HAP-1 (cell line): Measurements from ENCODE around the gene POLR1A.

Experiments used
- DNase-seq, 2 experiments: peaks; one replicate each; pipeline ENCODE4 v3.0.0-alpha.2; 2016 to 2020; ENCODE audit warnings: low spot score in 2 of 2
- H3K27me3 ChIP-seq: fragments of 250-450 bp; sonication (Bioruptor Pico); 2 replicates; pipeline ENCODE4 v1.5.1; 2020; ENCODE audit warnings: low read depth, mild to moderate bottlenecking, moderate library complexity
- H3K36me3 ChIP-seq: fragments of 250-450 bp; sonication (Bioruptor Pico); replicated peaks from 2 replicates; pipeline ENCODE4 v1.5.1; 2020; ENCODE audit warnings: mild to moderate bottlenecking
- H3K4me1 ChIP-seq: fragments of 250-450 bp; sonication (Bioruptor Pico); 2 replicates; pipeline ENCODE4 v1.5.1; 2020; ENCODE audit warnings: mild to moderate bottlenecking
- H3K4me3 ChIP-seq: fragments of 250-450 bp; sonication (Bioruptor Pico); 2 replicates; pipeline ENCODE4 v1.5.1; 2020; ENCODE audit warnings: mild to moderate bottlenecking, moderate library complexity
- H3K9me3 ChIP-seq: fragments of 250-450 bp; sonication (Bioruptor Pico); 2 replicates; pipeline ENCODE4 v1.5.1; 2020; ENCODE audit warnings: mild to moderate bottlenecking, moderate library complexity
- in situ Hi-C: fragments of 300-500 bp; cut with MboI; formaldehyde crosslinking; loops from 3 replicates; pipeline ENCODE4 v1.14.3; 2020; ENCODE audit warnings: low sequenced_read_pairs, inconsistent platforms, mixed read lengths

The POLR1A gene

GRCh38 chr2:85986121-85986520 is 119.6 kb downstream of the POLR1A start:
- H3K27me3 ChIP-seq, result no peaks in the 10 kb centered on the region
- no peaks in the 10 kb centered on the region for H3K9me3 ChIP-seq
- no peaks in the 10 kb centered on the region for H3K4me1 ChIP-seq
- in situ Hi-C loops, result no loop called here
- no peaks in the 10 kb centered on the region for H3K36me3 ChIP-seq
- H3K4me3 ChIP-seq, result no peak overlapping the region
- DNase-seq, result no peak

- in situ Hi-C loops, result no loop called here
- Histone ChIP-seq H3K9me3 (no peaks in the 10 kb centered on the region), H3K27me3 (no peaks in the 10 kb centered on the region), H3K4me3 (no peak overlapping the region), H3K4me1 (no peaks in the 10 kb centered on the region), H3K36me3 (no peaks in the 10 kb centered on the region)
- DNase-seq, result no peak
Observed at GRCh38 chr2:85984788-85985187, 120.9 kb downstream of the POLR1A start.

- DNase-seq, result no peak
- in situ Hi-C loops, result no loop called here
- Histone ChIP-seq H3K4me1 (no peaks in the 10 kb centered on the region), H3K36me3 (no peaks in the 10 kb centered on the region), H3K4me3 (no peak overlapping the region), H3K27me3 (0 out of 2 replicates have a peak, but pooled peaks cover 2% of the 10 kb centered on the region), H3K9me3 (no peaks in the 10 kb centered on the region)
Observed at GRCh38 chr2:85983766-85984165, 121.9 kb downstream of the POLR1A start.

- no peak for DNase-seq
- H3K36me3 ChIP-seq, result no peaks in the 10 kb centered on the region
- H3K27me3 ChIP-seq, result 0 out of 2 replicates have a peak, but pooled peaks cover 2% of the 10 kb centered on the region
- no peak overlapping the region for H3K4me3 ChIP-seq
- no peaks in the 10 kb centered on the region for H3K9me3 ChIP-seq
- in situ Hi-C loops, result no loop called here
- no peaks in the 10 kb centered on the region for H3K4me1 ChIP-seq
Observed at GRCh38 chr2:85981579-85982247, 124.0 kb downstream of the POLR1A start.

GRCh38 chr2:85978883-85979780 is 126.6 kb downstream of the POLR1A start:
- Histone ChIP-seq H3K4me1 (no peaks in the 10 kb centered on the region), H3K36me3 (no peaks in the 10 kb centered on the region), H3K4me3 (no peak overlapping the region), H3K27me3 (0 out of 2 replicates have a peak, but pooled peaks cover 2% of the 10 kb centered on the region), H3K9me3 (no peaks in the 10 kb centered on the region)
- in situ Hi-C loops, result no loop called here
- no peak for DNase-seq

- Histone ChIP-seq H3K9me3 (no peaks in the 10 kb centered on the region), H3K4me1 (no peaks in the 10 kb centered on the region), H3K4me3 (no peak overlapping the region), H3K36me3 (no peaks in the 10 kb centered on the region), H3K27me3 (0 out of 2 replicates have a peak, but pooled peaks cover 2% of the 10 kb centered on the region)
- DNase-seq, result no peak
- in situ Hi-C loops, result no loop called here
Observed at GRCh38 chr2:85976106-85976920, 129.4 kb downstream of the POLR1A start.

GRCh38 chr2:85975581-85975980 is 130.1 kb downstream of the POLR1A start:
- no peak for DNase-seq
- Histone ChIP-seq H3K36me3 (no peaks in the 10 kb centered on the region), H3K4me1 (no peaks in the 10 kb centered on the region), H3K4me3 (no peak overlapping the region), H3K27me3 (0 out of 2 replicates have a peak, but pooled peaks cover 2% of the 10 kb centered on the region), H3K9me3 (no peaks in the 10 kb centered on the region)
- in situ Hi-C loops, result no loop called here

GRCh38 chr2:85974390-85974789 is 131.3 kb downstream of the POLR1A start:
- DNase-seq, result no peak
- in situ Hi-C loops, result no loop called here
- Histone ChIP-seq H3K4me1 (no peaks in the 10 kb centered on the region), H3K9me3 (no peaks in the 10 kb centered on the region), H3K36me3 (no peaks in the 10 kb centered on the region), H3K4me3 (no peak overlapping the region), H3K27me3 (no peaks in the 10 kb centered on the region)

GRCh38 chr2:85972355-85972754 is 133.3 kb downstream of the POLR1A start:
- no peak for DNase-seq
- Histone ChIP-seq H3K36me3 (no peaks in the 10 kb centered on the region), H3K9me3 (no peaks in the 10 kb centered on the region), H3K4me1 (no peaks in the 10 kb centered on the region), H3K4me3 (no peak overlapping the region), H3K27me3 (no peaks in the 10 kb centered on the region)
- in situ Hi-C loops, result no loop called here

- H3K4me3 ChIP-seq, result no peak overlapping the region
- H3K4me1 ChIP-seq, result no peaks in the 10 kb centered on the region
- DNase-seq, result no peak
- H3K36me3 ChIP-seq, result no peaks in the 10 kb centered on the region
- no peaks in the 10 kb centered on the region for H3K27me3 ChIP-seq
- no peaks in the 10 kb centered on the region for H3K9me3 ChIP-seq
- in situ Hi-C loops, result no loop called here
Observed at GRCh38 chr2:85971366-85971765, 134.3 kb downstream of the POLR1A start.
